Activated effector memory CD4-positive, alpha-beta T cell treated with Interleukin-2 at 50 U/mL for 16 hours (primary cell): ENCODE measurements around the gene SERGEF.

ENCODE experiments used
- DNase-seq: peaks from one replicate; pipeline ENCODE4 v3.0.0-alpha.2; 2020

SERGEF gene

DNA sequence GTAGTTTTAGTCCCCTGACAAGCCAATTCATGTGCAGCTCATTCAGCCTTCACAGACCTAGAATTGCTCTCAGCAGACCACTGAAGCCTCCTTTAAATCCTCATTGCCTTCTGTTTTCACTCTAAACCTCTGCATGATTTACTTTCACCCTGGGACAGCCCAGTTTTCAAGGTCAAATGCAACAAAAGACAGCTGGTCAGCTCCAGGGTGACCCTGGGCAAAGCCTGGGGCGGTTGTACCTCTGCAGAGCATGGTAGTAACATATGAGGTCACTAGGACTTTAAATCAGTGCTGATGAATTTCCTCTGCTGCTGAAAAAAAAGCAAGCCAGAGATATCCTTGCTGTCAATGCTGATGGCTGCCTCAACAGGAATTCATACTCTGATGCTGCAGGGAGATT is 62.2 kb downstream of the SERGEF start:
- DNase-seq, result no peak

DNA sequence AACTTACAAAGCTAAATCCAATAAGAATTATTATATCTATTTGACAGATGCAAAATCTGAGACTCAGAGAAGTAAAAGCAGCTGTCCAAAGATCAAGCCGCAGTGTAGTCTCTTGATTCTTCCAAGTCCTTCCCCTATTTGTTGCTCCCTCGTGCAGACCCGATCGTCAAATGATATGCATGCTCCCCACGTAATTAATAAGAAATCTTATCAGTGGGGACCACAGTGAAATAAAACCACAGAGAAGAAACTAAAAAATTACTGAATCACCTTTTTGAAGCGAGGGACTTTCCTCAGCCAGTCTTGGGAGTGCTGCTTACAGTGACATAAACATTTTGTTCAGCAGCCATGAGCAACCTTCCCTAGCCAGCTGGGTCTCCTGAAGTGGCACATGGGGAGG is 64.6 kb downstream of the SERGEF start:
- no peak for DNase-seq

DNA sequence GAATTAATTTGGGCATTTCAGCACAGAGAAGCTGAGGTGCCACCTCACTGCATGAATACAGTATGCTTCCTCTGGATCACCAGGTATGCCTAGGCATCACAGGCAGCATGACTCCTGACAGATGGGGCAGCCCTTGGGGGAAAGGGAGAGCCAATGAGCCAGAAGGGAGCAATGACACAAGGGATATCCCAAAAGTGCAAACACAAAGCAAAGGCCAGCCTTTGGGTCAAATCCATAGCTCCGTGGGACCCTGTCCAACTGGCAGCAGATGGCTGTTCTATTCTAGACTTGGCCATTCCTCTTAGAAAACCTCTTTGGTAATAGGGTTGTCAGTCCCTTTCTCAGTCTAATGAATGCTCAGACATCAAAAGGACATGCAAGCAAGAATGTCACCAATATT is 73.3 kb downstream of the SERGEF start:
- no peak for DNase-seq

DNA sequence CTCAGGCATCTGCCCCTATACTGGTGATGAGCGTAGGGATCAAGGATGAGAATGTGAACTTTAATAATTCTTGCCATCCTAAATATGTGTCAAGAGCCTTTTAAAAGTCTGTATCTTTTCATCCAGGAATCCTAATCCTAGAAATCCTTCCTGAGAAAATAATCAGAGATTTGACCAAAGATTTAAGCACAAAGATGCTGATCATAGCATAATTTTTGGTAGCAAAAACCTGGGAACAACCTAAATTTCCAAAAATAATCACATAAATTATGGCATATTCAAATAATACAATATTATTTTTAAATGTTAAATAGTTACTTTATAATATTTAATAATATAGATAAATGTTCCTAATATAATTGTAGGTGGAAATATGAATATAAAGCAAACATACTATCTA is 76.1 kb downstream of the SERGEF start:
- DNase-seq, result no peak

DNA sequence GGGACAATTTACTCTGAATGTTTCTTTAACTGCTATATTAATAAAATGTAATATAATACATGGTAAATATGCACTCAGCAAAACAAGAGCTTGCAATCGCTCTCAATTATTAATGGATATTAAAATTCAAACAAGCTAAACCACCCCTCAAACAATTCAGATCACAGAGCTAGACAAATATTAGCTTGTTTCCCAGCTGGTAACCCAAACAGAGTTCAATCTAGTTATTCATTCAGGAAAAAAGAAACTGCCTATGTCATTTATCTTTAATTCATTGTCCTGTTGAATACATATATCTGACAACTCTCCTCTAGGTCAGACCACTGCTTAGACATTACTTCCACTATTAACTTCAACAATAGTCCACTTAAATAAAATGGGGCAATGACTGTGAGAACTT is 78.7 kb downstream of the SERGEF start:
- DNase-seq, result no peak

DNA sequence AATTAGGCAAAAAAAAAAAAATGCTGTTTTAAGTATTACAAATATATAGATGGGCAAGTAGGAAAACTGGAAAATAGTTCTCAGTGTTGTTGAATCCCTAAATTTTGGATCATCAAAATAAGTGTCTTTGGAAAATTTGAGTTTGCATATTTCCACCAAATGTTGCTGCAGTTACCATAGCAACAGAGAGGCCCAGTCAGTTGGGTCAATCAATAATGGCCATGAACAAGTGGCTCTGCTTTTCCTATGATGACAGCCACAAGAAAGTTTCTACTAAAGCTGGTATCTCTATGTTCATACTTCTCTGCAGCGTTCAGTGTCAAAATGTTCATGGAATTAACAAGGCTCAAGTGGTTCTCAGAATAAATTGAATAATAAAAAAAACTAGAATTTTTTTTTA is 79.1 kb downstream of the SERGEF start:
- DNase-seq, result no peak

DNA sequence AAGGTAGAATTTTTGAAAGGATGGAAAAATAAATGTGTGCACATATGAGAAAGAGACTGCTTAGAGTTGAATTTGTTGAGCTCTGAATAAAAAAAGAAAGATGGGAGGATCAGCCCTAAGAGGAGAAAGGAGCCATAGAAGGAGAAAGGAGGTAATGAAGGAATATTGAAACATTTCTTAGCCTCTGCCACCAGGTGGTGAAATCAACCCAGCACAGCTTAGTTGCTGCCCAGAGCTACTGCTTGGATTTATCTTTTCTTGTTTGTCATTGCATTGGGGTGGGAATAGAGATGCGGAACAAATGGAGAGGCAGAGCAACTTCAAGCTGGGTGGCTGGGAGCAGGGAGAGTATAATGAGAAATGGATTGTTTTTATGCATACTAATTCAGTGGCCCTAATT is 80.4 kb downstream of the SERGEF start:
- no peak for DNase-seq

DNA sequence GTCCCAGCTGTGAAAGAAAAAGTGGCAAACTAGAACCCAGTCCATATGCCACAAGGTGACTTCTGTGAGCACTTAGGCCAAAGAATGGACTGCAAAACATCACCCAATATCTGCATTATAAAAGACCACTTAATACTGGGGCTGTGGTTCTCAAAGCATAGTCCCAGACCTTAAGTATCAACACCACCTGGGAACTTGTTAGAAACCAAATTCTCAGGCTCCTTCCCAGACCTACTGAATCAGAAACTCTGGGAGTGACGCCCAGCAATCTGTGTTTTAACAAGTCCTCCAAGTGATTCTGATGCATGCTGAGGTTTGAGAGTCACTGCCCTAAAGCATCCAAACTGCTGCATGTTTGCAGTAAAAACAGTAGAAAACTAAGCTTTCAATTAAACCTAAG is 81.3 kb downstream of the SERGEF start:
- no peak for DNase-seq

DNA sequence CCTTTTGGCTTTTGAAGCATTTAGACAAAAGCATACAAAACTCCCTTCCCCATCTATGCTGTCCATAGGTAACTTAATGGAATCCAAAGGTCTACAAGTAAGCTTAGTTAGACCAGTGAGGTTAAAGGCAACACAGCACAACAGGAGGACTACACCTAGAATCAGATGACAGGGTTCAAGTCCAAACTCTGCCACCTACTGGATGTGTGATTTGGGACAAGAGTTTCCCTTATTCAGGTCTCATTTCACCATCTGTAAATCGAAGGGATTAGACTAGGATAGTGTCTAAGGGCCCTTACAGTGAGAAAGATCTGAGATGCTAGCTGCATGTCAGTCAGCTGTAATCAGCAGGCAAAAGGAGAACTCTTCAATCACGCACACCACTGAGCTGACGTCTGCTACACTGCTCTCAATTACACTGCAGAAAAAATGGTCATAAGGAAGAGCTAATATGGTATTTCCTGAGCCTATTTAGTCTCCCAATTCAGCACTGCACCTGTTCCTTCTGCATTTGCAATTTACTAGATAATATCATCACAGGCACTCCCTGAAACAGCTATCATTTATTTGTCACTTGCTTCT is 82.2 kb downstream of the SERGEF start:
- DNase-seq, result no peak

DNA sequence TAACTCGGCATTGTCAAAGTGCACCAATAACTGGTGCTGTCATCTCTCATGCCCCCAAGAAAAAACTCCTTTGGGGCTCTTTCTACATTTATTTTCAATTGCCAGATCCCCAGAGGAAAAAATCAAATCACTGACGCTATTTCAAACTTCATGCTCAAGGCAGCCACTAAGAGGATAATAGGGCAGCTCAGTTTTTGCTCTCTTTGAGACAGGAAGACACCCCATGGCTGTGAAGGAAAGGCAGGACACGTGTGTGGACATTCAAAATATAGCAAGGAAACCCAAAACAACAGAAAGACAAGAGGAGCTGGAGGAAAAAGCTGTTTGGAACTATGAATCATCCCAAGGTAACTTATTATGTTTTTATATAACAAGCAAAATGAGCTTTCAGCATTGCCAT is 83.7 kb downstream of the SERGEF start:
- DNase-seq, result no peak

DNA sequence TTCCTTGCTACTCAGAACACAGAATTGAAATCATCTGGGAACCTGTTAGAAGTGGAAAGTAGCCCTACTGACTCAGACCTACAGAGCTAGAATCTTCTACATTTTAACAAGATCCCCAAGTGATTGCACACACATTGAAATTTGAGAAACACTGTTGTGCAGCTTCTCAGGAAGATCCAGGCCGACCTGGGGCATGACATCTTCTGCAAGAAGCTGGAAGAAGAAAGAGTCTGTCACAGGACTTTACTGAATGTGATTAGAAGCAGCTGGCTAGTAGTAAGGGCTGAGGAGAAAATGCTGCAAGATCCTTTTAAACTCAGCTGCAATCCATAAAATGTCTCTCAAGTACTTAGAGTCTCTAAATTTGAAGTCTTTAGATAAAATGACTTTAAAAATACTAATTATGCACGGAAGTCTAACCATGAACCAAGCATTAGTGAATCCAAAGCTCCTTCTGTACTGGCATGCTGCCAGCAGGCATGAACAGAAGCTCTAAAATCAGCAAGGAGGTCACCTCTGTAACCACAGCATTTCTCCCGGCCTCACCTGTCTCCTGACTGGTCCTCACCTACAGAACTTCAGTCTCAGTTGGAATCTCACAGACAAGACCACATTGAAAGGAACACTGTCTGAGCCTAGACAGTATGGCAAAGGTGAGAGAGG is 85.0 kb downstream of the SERGEF start:
- DNase-seq, result no peak

DNA sequence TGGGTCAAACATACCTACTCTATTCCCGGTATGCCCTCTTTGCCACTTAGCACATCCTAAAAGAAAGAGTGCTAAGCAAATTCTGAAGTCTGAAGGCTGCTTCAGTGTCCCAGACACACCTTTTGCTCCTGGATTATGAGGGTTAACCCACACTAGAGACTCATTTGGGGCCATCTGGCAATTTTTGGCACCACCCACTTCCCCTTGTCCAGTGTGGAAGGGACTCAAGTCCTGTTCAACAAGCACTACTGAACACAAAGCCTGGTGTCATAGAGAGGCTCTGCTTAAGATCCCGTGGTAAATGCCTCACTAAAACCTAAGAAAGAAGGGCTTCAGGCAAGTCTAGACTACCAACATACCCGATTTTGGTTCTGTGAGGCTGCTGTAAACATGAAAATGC is 85.8 kb downstream of the SERGEF start:
- DNase-seq, result no peak

DNA sequence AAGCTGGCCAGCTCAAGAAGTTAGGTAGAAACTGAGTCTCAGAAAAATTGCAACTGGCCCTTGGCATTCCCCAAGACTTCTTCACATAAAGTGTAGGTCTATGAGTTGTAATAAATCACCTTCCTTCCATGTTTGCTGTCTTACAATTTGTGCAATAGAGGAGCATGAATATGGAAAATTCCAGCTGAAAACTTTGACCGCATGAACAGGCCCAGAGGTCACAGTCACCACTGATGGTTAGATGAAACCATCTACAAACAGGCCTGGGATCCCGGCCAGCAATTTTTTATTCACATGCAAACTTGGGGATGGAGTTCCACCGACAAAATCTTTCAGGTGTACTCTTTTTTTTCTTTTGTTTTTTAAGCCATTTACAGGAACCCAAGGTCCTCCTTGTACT is 88.1 kb downstream of the SERGEF start:
- DNase-seq, result no peak

DNA sequence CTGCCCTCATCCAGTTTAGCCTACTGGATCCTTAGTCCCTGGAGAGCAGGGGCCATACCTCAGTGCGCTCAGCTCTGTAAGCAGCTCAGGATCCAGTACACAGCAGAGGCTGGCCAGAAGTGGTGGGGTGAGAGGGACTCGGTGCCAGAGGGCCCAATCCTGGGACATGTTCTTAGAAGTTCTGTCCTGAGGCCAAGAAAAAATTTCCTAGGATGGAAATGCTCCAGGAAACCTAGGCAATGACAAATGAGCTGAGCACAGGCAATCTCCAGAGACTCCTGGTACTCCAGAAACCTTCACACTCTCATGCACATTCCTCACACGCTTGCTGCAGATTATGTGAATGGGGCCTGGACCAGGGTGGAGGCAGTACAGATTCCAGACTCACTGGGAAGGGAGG is 89.6 kb downstream of the SERGEF start:
- no peak for DNase-seq

DNA sequence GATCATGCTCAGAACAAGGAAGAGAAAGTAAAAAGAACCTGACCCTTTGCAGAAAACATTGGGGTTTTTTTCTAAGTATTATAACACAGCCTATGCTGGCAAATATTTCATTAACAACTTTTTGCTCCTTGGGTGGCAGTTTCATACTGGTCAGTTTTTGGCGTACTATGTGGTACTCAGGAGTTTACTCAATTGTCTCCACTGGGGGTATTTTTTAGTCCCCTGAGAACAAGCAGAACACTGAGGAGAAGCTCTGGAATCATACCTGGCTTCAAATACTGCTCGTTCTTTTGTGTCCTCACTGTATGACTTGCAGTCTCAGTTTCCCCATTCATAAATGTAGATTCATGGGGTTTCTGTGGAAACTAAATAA is 90.4 kb downstream of the SERGEF start:
- no peak for DNase-seq

DNA sequence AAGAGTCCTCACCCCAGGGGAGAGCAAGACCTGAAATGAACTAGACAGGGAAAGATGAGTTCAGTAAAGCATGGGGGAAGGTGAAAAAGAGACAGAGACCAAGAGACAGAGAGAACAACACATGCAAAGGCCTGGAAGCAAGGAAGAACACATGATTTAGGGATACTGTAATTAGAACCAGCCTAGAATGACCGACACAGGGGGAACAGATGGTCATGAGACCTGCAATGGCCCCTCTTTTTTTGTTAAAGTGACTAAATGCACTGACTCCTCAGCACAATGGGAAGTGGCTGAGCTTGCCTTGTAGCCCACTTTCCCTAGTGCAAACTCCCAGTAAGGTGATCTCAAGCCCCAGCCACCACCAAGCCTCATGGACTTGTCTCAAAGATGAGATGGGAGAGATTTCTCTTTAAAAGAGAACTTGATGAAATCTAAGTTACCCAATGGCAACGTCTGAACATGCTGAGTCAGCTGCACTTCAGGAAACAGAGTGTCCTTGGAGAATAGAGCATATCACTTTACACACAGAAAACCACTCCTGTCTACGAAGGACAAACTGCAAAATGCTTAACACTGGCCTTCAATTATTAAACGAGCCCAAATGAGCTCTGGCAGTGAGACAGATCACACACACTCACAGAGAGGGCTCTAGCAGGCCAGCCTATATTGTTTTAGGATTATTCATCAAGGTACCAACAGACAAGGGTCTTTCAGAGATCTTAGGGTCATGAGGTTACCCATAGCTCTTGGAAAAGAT is 91.0 kb downstream of the SERGEF start:
- no peak for DNase-seq

DNA sequence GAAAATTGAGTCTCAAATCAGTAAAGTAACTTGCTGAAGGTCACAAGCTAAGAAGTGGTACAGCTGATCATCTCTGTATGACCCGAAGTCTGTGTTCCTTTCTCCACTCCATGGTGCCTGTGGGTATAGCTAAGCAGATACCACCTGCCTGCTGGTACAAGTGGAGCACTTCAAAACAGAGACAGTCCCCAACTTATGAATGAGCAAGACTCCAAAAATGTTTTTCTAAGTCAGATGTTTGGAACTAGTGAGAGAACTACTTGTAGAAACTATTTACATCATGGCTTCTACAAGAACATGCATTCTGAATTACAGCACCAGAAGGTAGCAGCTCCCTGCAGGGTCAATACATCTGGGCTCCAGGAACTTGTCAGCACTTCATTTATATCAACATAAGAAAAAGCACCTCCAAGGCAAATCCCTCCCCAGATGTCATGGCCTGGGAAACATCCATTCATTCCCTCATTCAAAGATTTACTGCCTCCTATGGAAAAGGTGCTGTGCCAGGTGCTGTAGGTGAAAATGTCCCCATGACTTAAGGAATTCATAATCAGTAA is 94.7 kb downstream of the SERGEF start:
- no peak for DNase-seq

DNA sequence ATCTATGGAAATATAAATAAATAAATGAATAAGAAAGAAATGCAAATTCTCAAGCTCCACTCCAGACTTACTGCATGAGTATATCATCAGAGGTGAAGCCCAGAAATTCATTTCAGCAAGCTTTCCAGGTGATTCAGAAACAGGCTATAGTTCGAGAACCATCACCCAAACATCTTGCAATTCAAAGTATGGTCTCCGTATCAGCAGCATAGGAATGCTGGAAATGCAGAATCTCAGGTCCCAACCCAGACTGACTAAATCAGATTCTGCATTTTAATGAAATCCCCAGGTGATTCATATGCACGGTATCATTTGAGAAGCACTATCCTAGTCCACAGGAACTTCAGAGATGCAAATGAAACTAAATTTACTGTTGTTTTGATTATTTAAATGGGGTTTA is 95.3 kb downstream of the SERGEF start:
- no peak for DNase-seq

DNA sequence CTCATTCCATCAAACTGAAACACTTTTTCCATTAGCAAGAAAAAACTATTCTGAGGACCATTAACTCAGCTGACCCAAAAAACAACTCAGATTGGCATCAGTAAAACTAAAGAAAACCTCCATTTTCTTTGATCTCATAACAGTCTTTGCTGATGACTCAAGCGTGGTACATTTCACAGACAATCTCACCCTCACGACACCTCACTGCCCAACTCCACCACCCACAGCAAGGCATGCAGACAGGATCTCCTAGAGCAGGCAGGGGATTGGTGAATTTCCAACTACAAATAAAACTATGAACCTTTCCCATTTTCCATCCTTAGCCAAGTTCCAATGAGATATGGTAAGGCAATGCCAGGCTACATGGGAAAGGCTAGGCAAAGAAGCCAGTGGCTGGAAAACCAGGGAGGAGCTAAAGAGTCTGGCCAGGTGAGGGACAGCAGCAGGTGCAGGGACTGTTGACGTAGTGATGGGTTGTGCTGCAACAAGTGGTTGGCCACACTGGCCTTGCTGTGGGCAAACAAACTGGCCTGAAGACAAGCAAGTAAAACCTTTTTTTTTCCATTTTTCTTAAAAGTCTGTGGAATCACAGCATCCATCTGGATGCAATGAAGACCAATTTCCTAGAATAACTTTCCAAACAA is 97.2 kb downstream of the SERGEF start:
- DNase-seq, result no peak

DNA sequence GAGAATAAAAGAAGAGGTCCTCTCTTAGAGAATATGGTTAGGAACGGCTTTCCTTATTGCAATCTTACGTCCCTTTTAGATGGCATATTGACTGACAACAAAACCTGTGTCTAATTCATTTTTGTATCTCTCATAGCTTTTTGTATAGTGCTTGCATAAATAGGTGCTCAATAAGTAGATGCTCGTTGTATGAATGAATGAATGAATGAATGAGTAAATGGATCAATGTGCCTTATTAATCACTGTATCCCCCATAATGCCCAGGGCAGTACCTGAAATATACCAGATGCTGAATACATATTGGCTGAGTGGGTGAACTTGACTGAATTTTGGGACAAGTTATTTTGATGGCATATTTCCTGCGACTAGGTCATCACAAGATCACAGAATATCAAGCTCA is 97.9 kb downstream of the SERGEF start:
- no peak for DNase-seq

DNA sequence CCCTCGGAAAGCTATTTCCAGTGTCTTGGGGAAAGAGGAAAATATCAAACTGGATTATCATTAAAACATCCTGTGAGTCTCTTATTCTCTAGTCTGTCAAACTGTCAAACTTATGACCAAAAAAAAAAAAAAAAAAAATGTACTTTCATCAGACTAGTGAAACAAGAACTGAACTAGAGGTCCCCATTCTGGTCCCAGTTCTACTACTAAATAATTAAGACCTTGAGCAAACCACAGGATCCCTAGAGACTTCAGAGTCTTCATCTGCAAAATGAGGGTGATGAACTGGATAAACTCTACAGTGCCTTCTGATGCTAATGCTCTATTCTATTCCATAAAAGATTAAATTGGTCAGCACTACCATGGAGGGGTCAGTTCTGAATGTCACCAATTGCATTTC is 105.8 kb downstream of the SERGEF start:
- DNase-seq, result no peak

DNA sequence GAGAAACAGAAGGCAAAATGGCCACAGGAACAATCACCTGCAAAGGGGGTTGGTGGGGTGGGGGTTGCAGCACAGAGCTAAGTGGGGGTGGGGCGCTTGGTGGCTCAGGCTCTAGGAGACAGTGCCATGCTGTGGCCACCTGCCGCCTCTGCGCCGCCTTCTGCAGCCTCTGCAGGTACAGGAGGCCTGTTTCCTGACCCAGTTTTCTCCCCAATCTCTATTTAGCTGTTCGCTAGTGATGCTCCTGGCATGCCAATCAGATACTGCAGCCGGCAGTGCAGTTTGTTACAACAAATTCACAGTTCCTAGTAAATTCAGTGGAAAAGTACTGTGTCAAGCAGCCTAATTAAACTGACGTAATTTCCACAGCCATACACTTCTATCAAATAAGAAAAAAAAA is 106.4 kb downstream of the SERGEF start:
- no peak for DNase-seq

DNA sequence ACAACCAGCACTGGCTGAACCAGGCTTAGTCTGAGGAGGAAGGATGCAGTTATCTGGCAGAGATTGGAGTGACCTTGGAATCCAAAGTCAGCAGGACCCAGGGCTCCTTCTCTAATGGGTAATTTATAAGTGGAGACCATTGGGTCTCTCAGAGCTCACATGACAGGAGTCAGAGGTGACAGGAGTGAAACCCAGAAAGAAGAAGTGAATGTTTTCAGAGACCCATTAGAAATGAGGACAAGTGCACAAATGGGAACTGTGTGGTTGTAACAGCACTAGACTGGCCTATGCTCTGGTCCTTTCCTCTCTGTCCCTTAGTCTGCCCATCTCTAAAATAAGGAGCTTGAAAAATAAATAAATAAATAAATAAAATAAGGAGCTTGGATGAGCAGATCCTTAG is 107.4 kb downstream of the SERGEF start:
- no peak for DNase-seq

DNA sequence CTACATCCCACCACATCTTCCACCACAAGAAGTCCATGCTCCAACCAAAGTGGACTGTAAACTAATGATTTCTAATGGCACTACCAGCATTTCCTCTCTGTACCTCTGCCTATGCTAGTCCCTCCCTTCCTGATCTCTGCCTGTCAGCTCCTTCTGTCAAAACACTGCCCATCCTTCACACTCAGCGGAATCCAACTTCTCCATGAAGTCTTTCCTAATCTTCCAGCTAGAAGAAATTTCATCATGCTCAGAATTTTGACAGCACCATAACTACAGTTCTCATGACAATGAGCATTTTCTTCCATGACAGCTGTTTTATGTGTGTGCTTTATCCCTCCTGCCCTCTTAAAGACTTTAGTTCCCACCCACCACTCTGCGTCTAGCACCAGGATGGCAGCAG is 111.4 kb downstream of the SERGEF start:
- DNase-seq, result no peak
